Inflammatory macrophage (primary cell): Measurements from ENCODE around the gene BMP7.
"Not testable (repeated sequence)": the region's sequence is repeated elsewhere in the genome, so short reads cannot be mapped to it uniquely, and the experiment has no call there.

Source experiments
- DNase-seq, 2 donors: peaks; one replicate each; pipeline ENCODE4 v3.0.0-alpha.2; 2020 to 2022

The BMP7 gene

DNA sequence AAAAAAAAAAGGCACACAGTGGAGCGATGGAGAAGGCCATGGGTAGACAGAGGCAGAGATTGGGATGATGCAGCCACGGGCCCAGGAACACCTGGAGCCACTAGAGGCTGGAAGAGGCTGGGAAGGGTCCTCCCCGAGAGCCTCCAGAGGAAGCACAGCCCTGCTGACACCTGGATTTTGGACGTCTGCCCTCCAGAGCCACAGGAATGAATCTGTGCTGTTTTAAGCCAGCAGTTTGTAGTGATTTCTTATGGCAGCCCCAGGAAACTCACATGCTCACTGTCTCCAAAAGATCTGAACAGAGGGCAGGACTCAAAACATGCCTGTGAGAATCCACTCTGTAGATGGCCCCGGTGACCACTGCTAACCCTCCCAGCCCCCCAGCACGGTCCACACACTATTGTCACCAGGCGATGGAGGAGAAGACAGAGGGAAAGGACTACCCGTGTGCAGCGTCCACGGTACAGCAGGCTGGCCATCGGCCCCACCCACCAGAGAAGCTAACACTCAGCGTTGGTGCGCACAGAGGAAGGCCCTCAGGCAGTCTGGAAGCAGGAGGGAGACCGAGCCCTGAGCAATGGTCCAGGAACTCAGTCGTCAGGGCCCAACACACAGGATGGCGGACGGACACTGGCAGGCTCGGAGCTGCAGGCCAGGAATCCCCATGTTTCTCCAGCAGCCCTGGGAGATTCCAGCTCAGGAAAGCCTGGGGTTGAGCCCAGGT, 99.7 kb downstream of the BMP7 start:
- no peak for DNase-seq

DNA sequence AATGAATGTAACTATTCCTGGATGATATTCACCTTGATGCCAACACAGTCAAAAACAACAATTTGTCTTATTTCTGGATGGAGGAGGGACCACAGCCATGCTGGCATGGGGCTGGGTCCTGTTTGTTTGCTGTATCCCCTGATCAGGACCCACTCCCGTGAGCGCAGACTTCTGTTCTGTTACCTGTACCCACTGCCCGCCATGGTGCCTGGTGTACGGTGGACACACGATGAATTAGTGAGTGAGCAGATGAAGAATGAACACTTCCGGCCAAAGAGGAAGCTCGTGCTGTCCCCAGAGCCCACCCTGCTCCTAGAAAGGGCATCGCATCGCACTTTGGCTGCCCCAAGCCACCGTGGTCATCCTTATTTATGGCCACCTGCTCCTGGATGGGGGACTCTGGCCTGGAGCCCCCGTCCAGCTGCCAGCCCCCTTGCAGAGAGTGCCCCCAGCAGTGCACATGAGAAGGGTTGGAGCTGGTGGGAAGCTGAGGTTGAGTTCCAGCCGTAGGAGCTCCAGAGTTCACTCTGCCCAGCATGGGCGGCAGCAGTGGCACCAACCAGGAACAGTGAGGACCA, 100.9 kb downstream of the BMP7 start:
- no peak for DNase-seq

DNA sequence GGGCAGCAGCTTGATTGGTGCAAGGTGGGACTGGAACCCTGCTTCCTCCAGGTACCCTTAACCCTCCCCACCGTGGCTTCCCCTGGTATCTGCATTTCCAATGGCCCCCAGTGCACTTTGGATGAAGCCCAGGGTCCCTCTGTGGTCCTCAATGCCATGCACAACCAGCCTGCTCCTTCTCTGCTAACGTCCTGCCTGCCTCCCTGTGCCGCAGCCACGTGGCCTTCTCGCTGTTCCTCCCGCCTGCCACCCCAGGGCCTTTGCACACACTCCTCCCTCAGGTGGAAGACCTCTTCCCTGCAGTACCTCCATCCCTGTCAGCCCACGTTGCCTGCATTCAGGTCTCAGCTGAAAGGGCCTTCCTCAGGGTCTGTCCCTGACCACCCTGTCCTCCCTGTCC, 101.6 kb downstream of the BMP7 start:
- DNase-seq = no peak

DNA sequence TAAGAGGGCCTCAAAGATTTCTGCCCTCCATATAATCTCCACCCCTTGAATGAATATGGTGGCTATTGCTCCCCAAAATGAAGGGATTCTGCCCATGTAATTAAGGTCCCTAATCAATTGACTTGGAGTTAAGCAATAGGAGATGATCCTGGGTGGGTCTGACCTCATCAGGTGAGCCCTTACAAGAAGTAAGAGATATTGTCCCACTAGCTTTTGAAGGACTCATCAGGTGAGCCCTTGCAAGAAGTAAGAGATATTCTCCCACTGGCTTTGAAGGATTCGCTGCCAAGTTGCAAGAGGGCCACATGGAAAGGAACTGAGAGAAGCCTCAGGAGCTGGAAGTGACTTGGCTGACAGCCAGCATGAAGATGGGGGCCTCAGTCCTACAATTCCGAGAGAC, 103.4 kb downstream of the BMP7 start:
- DNase-seq = no peak

DNA sequence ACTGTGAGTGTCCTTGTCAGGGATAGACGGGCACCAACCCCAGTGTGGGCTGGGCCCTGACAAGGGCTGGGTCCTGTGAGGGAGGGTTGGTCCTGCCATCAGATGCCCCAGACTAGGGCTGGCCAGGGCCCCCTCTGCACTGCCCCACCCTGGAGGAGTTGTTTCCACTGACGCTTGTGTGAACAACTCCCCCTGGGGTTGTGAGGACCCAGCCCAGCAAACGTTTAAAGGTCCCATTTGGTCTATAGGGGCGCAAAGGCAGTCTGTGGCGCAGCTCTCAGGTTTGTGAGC, 104.1 kb downstream of the BMP7 start:
- no peak for DNase-seq

DNA sequence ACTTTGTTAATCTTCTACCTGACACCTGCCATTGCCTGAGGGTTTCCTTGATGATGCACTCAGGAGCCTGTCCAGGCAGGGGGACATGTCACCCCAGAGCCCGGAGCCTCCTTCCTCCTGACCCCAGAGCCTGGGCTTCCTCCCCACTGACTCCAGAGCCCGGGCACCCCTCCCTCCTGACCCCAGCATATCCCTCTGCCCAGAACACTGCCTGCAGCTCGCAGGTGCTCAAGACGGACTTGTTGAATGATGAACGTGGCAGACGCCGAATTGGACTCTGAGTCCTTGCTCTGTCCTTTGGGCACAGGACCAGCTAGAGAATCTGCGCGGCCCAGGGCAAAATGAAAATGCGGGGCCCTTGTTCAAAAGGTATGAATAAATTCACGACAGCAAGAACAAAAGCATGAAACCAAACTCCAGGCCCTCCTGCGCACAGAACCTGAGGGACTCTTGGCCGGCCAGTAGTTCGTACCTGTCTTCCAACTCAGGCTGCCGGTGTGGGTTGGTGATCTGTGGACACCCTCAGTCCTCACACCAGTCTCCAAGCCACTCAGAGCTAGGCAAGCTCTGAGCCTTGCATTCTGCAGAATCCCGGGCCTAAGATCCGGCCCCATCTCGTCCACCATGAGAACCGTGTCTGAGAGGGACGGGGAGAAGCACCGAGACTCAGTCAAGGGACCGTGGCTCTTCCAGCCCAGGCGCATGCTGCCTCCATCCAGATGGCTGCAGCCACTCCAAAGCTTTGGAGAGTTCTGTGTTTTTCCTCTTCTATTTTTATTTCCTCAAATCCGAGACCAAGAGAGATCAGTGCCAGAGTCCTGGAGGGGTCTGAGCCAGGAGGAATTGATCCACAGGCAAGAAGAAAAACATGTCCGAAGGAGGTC, 104.7 kb downstream of the BMP7 start:
- no peak for DNase-seq

DNA sequence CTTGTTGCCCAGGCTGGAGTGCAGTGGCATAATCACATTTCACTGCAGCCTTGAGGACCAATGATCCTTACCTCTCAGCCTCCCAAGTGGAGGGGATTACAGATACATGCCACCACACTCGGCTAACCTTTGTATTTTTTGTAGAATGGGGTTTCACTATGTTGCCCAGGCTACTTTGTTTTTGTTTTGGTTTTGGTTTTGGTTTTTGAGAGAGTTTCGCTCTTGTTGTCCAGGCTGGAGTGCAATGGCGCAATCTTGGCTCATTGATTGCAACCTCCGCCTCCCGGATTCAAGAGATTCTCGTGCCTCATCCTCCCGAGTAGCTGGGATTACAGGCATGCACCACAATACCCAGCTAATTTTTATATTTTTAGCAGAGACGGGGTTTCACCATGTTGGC, 105.5 kb downstream of the BMP7 start:
- no peak for DNase-seq

DNA sequence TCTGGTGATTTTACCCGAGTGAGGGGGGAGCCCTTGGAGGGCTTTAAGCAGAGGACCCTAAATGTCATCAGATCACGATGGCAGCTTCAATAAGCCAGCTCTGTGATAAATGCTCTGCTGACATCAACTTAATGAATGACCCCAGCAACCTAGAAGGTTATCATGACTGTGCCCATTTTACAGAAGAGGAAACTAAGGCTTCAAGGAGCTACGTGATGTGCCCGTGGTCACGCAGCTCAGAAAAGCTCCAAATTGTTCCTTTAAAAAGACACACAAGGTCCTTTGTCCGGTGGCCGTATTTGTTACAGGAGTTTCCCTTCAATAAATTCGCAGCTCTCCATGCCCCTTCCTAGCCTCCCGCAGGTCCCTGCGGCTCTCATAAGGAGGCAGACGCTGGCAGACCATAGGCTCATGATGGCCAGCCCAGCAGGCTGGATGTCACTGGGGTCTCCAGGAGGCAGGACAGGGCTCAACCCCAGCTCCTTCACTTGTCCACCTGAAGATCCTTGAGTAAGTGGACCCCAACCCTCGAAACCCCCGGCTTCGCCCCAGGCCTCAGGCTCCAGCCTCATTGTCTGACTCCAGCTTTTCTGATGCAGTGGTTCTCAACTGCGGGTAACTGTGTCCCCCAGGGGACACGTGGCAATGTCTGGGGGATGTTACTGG, 106.4 kb downstream of the BMP7 start:
- no peak for DNase-seq

DNA sequence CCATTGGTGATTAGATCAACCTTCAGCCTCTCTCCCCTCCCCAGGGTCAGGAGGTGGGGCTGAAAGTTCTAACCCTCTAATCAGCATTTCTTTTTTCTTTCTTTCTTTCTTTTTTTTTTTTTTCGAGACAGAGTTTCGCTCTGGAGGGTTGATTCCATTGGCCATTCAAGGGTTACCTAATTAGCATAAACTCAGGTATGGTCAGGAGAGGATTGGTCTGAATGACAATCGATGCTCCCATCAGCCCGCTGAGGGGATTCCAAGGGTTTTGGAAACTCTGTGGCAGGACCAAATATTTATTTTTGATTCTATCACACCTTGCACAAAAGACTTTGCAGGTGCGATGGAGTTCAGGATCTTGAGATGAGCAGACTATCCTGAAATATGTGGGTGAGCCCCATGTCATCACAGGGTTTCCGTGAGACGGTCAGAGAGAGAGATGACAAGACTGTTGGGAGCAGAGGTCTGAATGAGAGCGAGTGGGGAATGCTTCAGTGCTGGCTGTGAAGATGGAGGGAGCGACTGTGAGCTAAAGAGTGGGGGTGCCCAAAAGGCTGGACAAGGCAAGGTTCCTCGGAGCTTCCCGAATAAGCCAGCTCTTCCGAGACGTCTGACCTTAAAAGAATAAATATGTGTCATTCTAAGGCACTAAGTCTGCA, 107.1 kb downstream of the BMP7 start:
- no peak for DNase-seq

DNA sequence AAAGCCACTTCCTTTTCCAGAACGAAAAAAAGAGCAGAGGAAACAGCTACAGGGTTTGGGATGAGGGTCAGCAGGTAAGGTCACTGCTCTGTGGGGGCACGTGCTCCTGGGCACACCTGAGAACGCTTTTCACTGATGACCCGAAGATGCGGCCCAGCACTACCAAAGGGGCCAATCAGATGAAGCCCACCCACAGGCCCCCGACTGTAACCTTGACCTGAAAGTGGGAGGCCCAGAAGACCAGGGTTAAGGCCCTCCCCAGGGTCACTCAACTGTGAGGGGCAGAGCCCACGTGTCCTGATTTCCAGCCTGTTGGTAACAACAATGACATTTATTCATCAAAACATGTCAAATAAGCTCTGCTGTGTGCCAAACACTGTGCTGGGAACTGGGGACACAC, 108.0 kb downstream of the BMP7 start:
- DNase-seq = no peak

DNA sequence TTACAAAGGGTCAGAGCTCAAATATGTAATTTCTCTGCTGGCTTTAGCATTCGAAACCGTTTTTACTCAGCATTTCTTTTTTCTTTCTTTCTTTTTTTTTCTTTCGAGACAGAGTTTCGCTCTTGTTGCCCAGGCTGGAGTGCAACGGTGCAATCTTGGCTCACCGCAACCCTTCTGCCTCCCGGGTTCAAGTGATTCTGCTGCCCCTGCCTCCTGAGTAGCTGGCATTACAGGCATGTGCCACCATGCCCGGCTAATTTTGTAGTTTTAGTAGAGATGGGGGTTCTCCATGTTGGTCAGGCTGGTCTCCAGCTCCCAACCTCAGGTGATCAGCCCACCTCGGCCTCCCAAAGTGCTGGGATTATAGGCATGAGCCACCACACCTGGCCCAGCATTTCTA, 108.7 kb downstream of the BMP7 start:
- not testable (repeated sequence) for DNase-seq

DNA sequence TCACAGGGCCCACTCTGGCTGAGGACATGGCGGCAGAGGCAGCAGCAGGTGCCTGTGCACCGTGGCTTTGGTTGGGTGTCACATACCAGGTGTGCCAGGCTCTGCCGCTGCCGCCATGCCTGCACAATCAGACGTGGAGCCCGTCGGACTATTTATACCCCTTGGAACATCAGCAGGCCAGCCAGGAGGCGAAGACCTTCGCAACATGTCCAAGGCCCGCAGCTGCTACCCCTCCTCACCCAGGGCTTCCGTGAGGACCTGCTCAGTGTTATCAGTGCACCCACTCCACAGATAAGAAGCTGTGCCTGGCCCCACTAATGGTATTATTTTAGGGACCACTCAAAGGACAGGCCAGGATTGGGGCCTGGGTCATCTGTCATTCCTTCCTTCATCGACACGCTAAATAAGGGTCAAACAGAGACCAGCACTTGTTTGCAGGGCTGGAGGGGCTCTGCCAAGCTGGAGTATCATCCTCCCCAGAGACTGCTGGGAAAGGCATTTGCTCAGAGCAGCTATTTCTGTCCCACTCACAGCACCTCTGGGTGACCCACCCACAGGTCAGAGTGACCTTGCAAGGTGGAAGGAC, 109.2 kb downstream of the BMP7 start:
- DNase-seq = no peak

DNA sequence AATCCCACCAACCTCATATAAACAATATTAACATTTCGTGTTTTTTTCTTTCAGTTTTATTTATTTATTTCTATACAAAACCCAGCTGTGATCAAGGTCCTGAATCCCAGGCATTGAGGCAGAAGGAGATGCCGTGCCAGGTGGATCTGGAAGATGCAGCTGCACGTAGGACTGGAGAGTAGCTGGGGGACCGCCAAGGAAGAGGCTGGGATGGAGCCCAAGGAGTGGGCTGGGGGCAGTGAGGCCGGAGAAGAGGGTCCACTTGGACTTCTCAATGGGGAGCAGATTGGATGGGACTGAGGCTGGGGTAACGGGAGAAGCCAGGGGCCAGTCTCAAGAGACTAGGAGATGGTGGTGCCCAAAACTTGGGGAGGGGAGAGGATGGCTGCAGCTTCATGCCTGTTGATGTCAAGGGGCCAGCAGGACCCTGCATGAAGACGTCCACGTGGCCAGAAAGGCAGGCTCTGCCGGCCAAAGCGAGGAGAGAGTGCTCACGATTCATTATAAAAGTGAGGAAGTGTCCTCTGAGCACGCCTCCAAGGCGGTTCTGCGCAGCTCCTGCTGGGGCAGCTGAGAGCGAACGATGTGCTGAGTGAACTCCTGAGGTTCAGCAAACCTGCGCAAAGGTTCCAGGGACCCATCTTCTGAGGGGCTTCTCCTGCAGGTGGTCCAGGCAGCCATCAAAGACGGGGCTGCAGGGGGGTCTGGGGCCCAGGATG, 110.3 kb downstream of the BMP7 start:
- no peak for DNase-seq

DNA sequence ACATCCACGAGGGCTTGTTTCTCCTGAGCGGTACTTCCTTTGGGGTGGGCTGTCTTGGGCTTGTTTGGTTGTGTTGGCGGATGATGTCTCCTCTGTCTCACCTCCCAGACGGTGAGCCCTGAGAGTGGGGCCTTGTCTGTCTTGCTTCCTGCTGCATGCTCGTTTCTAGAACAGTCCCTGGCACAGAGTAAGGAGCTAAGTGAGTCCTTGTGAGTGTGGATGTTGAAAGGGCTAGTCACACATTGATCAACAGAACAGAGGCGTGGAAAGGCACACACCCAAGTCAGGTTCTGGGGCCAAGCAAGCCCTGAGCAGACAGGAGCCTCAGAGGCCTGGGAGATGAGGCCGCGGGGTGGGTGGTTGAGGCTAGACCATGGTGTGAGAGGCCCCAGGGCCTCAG, 111.0 kb downstream of the BMP7 start:
- no peak for DNase-seq

DNA sequence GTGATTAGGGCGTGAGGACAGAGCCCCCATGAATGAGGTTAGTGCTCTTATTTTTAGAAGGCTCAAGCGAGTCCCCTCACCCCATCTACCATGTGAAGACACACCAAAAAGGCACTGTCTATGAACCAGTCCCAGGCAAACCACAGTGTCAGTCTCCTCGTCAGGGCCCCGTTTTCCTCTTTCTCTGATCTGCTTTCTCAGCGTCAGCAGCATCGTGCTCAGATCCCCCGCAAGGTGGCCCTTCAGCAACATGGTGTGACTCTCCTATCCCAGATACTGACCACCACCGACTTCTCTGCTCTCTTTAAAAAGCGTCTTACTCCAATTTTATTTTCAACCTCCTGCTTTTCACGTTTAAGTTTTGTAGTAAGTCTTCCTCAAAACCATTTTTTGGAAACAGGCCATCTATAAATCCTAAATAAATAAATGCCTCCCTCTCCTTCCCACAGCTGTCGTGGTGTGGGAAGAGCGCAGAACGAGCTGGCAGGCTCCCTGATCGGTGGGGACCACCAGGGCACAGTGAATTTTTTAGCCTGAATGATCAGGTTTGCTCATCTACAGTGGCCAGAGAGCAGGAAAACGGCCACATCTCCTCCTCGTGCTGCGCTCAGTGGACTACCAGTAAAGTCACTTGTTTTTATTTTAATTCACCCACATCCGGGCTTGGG, 113.1 kb downstream of the BMP7 start:
- no peak for DNase-seq

DNA sequence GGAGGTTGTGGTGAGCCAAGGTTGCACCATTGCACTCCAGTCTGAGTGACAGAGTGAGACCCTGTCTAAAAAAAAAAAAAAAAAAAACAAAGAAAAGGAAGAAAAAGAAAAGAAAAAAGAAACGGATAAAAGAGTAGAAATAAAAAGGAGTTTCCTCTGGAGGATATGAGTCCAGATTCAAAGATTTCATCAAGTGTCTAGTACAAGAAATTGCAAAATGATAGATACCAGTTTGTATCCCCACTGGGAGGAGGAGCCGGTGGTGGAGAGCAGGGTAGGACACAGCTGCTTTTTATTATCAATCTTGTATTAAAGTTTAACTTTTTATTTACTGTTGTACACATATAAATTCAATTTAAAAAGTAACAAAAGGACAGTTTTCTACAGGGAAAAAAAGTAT, 113.9 kb downstream of the BMP7 start:
- no peak for DNase-seq

DNA sequence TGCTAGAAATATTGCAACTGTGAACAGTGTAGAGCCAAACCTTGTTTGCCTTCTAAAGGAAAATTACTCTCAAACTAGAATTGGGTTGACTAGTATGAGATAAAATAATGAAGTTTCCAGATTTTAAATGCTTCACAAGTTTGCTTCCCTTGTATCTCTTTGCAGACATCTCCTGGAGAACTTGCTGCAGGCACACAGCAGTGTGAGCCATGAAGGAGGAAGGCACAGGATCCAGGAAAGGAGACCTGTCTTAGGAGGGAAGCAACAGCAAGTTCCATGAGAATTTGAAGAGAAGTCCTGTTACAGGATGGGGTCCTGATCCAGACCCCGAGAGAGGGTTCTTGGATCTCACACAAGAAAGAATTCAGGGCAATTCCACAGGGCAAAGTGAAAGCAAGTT, 115.9 kb downstream of the BMP7 start:
- no peak for DNase-seq

DNA sequence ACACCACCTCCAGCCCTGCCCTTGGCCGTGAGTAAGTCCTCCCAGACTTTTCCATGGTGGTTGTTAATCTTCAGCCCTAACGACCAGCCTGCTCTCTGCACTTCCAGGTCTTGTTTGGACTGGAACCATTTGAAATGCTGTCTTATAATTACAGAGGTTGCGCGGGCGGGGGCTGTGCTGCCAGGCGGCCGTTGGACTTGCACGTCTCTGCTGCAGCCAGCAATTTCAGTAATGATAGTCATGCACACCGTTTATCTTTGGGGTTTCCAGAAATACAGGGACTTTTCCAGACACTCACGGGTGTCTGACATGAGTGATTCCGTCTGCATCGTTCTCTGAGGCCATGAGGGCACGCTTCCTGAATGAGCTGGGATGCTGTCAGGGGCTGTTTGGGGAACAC, 118.2 kb downstream of the BMP7 start:
- no peak for DNase-seq

DNA sequence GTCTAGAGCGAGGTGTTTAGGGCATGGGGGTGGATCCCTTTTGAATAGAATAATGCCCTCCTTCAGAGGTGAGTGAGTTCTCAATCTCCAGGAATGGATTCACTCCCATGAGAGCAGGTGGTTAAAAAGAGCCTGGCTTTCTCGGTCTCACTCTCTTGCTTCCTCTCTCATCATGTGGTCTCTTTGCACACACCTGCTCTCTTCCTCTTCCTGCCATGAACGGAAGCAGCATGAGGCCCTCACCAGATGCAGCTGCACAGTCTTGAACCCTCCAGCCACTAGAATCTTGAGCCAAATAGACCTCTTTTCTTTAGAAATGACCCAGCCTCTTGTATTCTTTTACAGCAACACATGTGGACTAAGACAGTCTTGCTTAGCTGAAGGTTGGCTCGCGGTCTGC, 119.3 kb downstream of the BMP7 start:
- DNase-seq = no peak

DNA sequence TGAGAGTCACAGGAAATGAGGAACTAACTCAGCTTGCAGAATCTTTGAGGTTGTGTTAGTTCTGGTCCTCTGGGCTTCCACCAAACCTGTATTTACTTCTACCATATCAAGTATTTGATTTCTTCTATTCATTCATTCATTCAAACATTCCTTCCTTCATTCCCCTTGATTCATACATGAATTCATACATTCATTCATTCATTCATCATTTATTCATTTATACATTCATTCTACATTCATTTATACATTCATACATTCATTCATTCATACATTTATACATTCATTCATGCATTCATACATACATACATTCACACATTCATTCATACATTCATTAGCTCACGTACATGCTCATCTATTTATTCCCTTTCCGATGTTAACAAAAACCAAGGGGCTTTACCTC, 120.3 kb downstream of the BMP7 start:
- DNase-seq = no peak

DNA sequence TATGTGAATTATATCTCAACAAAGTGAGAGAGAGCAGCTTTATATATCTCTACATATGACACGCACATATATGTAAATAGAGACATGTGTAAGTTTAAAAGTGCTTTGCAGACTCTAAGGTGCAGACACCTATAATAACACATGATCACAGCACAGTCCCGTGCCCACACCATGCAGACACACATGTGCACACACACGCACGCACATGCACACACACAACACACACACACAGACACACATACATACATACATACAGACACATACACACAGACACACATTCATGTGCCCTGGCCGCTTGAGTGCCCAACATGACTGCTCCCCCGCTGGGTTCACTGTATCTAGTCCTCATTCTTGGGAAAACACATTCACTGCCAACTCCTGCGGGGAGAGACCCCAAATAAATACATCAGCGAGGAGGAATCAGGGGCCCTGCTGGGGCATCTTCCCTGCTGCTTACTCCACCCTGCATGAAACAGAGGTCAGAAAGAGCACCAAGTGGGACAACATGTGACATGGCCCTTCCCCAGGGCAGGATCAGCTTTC, 121.3 kb downstream of the BMP7 start:
- no peak for DNase-seq
